GM23338 (cell line): ENCODE measurements around the gene CCDC127. TPM values are rescaled to one million over a fixed set of nuclear protein-coding genes. Genes with fewer than 3 reads are reported as not detected.
A peak's percentile ranks its signal among the peaks of the same experiment; 100 is the strongest.
"Not testable (repeated sequence)": the region's sequence is repeated elsewhere in the genome, so short reads cannot be mapped to it uniquely, and the experiment has no call there.

Source experiments
- ATAC-seq: fragments of 200-7000 bp; cut with Tn5 transposase; 3 replicates; pipeline ENCODE4 v1.9.1; 2020
- DNase-seq: peaks from one replicate; pipeline ENCODE4 v3.0.0-alpha.2; 2015; ENCODE audit warnings: low spot score
- H2AFZ ChIP-seq: fragments of 200-600 bp; sonication (generic); 2 replicates; pipeline ENCODE4 v1.8.0; 2016; ENCODE audit warnings: antibody characterized with exemption, mild to moderate bottlenecking, moderate library complexity
- H3F3A ChIP-seq: fragments of 200-600 bp; sonication (generic); replicated peaks from 2 replicates; pipeline ENCODE4 v1.8.0; 2017; ENCODE audit warnings: antibody characterized with exemption, mixed run types, low read depth
- H3K27ac ChIP-seq: fragments of 200-600 bp; sonication (generic); 2 replicates; pipeline ENCODE4 v1.6.1; 2016; ENCODE audit warnings: low read depth
- H3K27me3 ChIP-seq: fragments of 200-600 bp; sonication (generic); 2 replicates; pipeline ENCODE4 v1.8.0; 2016; ENCODE audit warnings: mild to moderate bottlenecking, mixed run types, moderate library complexity; ENCODE audit not compliant: insufficient read depth
- H3K36me3 ChIP-seq: fragments of 200-600 bp; sonication (generic); 2 replicates; pipeline ENCODE4 v1.8.0; 2016; ENCODE audit warnings: mild to moderate bottlenecking; ENCODE audit not compliant: insufficient read depth
- H3K4me1 ChIP-seq: fragments of 200-600 bp; sonication (generic); 2 replicates; pipeline ENCODE4 v1.8.0; 2016; ENCODE audit warnings: mild to moderate bottlenecking, moderate library complexity; ENCODE audit not compliant: insufficient read depth
- H3K4me2 ChIP-seq: fragments of 200-600 bp; sonication (generic); 2 replicates; pipeline ENCODE4 v1.7.1; 2017; ENCODE audit warnings: mixed run types
- H3K4me3 ChIP-seq: fragments of 200-600 bp; sonication (generic); 2 replicates; pipeline ENCODE4 v1.6.1; 2016; ENCODE audit warnings: mixed run types
- H3K79me2 ChIP-seq: fragments of 200-600 bp; sonication (generic); replicated peaks from 2 replicates; pipeline ENCODE4 v1.8.0; 2017; ENCODE audit warnings: mild to moderate bottlenecking; ENCODE audit not compliant: insufficient read depth
- H3K9me2 ChIP-seq: fragments of 200-600 bp; sonication (generic); 2 replicates; pipeline ENCODE4 v1.8.0; 2017; ENCODE audit not compliant: insufficient read depth
- H4K20me1 ChIP-seq: fragments of 200-600 bp; sonication (generic); replicated peaks from 2 replicates; pipeline ENCODE4 v1.8.0; 2017; ENCODE audit warnings: mild to moderate bottlenecking; ENCODE audit not compliant: insufficient read depth
- H3K27ac Mint-ChIP-seq: 2 replicates; pipeline ENCODE4 v1.8.0; 2020; ENCODE audit warnings: inconsistent platforms, mild to moderate bottlenecking, moderate library complexity, mixed read lengths
- H3K27me3 Mint-ChIP-seq: 3 replicates; pipeline ENCODE4 v1.8.0; 2022; ENCODE audit warnings: low read depth, mild to moderate bottlenecking, moderate library complexity, mixed read lengths, inconsistent platforms; ENCODE audit not compliant: insufficient read depth, poor library complexity
- H3K36me3 Mint-ChIP-seq: 3 replicates; pipeline ENCODE4 v1.8.0; 2021; ENCODE audit warnings: low read depth, mild to moderate bottlenecking, inconsistent platforms, moderate library complexity, mixed read lengths
- H3K4me1 Mint-ChIP-seq: 3 replicates; pipeline ENCODE4 v1.8.0; 2020; ENCODE audit warnings: mild to moderate bottlenecking, inconsistent platforms, mixed read lengths
- H3K4me3 Mint-ChIP-seq: 3 replicates; pipeline ENCODE4 v1.8.0; 2021; ENCODE audit warnings: moderate library complexity, mild to moderate bottlenecking, inconsistent platforms, mixed read lengths
- H3K9me3 Mint-ChIP-seq: 3 replicates; pipeline ENCODE4 v1.8.0; 2020; ENCODE audit warnings: moderate library complexity, mild to moderate bottlenecking, inconsistent platforms, mixed read lengths
- CREB1 ChIP-seq: fragments of 250-450 bp; sonication (Bioruptor Pico); IDR thresholded peaks from 2 replicates; pipeline ENCODE4 v1.5.0; 2020; ENCODE audit warnings: low read depth, mild to moderate bottlenecking, moderate library complexity
- ETS1 ChIP-seq: IDR thresholded peaks from 2 replicates; pipeline ENCODE4 v1.6.1; 2016; ENCODE audit warnings: antibody characterized with exemption
- EZH2 ChIP-seq: fragments of 200-600 bp; sonication (generic); IDR thresholded peaks from one replicate; pipeline ENCODE4 v1.8.0; 2017; ENCODE audit warnings: antibody characterized with exemption, mild to moderate bottlenecking, low read depth; ENCODE audit not compliant: unreplicated experiment
- EZH2phosphoT487 ChIP-seq: fragments of 200-600 bp; sonication (generic); IDR thresholded peaks from one replicate; pipeline ENCODE4 v1.8.1; 2018; ENCODE audit warnings: antibody characterized with exemption; ENCODE audit not compliant: unreplicated experiment
- JUNB ChIP-seq: IDR thresholded peaks from one replicate; pipeline ENCODE4 v1.6.1; 2016; ENCODE audit warnings: antibody characterized with exemption; ENCODE audit not compliant: unreplicated experiment
- NANOG ChIP-seq: IDR thresholded peaks from 2 replicates; pipeline ENCODE4 v1.6.1; 2016; ENCODE audit warnings: antibody characterized with exemption, borderline replicate concordance
- POLR2AphosphoS5 ChIP-seq: IDR thresholded peaks from 2 replicates; pipeline ENCODE4 v1.6.1; 2016; ENCODE audit warnings: antibody characterized with exemption, low read depth
- STAT1 ChIP-seq: IDR thresholded peaks from one replicate; pipeline ENCODE4 v1.6.1; 2016; ENCODE audit warnings: antibody characterized with exemption; ENCODE audit not compliant: unreplicated experiment
- ZNF114 ChIP-seq: fragments of 250-450 bp; sonication (Bioruptor Pico); IDR thresholded peaks from 2 replicates; pipeline ENCODE4 v1.5.0; 2020; ENCODE audit warnings: mild to moderate bottlenecking, moderate library complexity
- ZNF331 ChIP-seq: fragments of 250-450 bp; sonication (Bioruptor Pico); IDR thresholded peaks from 2 replicates; pipeline ENCODE4 v1.5.0; 2020; ENCODE audit warnings: low read depth, mild to moderate bottlenecking, moderate library complexity
- polyA plus RNA-seq: library from polyadenylated mRNA; unstranded; fragments of >200 nt; fragmentation: Nextera tagmentation; extraction: Ambion mirVana; gene quantifications from 2 replicates; pipeline ENCODE4 v1.2.1, GENCODE V29; 2016
- total RNA-seq: library from RNA; depleted of rRNA; stranded (reverse); fragments of >200 nt; shearing (Covaris generic); gene quantifications from 2 replicates; pipeline ENCODE4 v1.2.3, GENCODE V29; 2014
- TF ChIP-seq, protein P1 (sequence below): IDR thresholded peaks from one replicate; pipeline ENCODE4 v1.6.1; 2018; ENCODE audit warnings: antibody characterized with exemption; ENCODE audit not compliant: unreplicated experiment
- TF ChIP-seq, protein P2 (sequence below), 2 experiments: fragments of 200-600 bp in 1 of 2; sonication (generic) in 1 of 2; conservative IDR thresholded peaks; 2 replicates each; pipeline versions ENCODE4 v1.5.1 to v1.6.1; 2016 to 2017; ENCODE audit warnings: antibody characterized with exemption in 2 of 2, low read depth in 2 of 2, mild to moderate bottlenecking in 2 of 2, moderate library complexity in 1 of 2

Gene CCDC127
- total and polyA plus RNA-seq, 2 experiments from 2014 or later: 6.0 to 7.2 TPM

DNA sequence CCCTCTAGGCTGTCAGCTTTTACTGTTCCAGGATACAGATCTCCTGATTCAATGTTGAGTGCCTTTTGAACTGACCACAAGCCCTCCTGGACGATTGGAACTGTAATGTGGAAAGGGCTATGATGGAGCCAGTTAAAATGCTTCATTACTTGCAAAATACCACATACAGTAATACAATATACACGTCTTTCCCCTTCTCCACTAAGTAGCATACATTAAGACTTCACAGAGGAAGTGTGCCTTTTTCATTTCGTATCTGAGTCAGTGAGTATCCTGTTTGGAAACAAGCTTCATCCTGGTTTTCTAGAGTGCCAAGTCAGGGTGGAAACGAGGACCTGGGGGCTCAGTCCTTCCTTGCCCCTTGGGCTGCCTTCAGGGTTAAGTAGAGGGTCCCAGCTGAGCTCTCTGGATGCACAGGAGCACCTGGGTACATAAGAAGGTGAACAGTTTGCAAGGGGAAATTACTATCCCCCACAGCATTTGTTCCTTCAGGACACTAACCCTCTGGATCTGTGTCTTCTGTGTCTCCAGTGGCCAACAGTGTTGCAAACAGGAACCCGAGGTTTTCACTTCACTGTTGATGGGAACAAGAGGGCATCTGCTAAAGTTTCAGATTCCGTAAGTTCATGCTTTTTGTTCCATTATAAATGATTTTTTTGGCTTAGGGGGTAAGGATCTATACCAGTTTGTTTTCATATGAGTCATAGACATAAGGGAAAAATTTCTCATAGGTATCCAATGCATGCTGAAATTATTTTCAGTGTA is 5.2 kb upstream of the CCDC127 start:
- not testable (repeated sequence) for H3K27me3 ChIP-seq, H3K4me3 Mint-ChIP-seq, H2AFZ ChIP-seq, H3K27ac Mint-ChIP-seq, ATAC-seq, H3K4me2 ChIP-seq, H3K4me3 ChIP-seq, DNase-seq, H3F3A ChIP-seq, H3K9me3 Mint-ChIP-seq, H3K27ac ChIP-seq, H3K9me2 ChIP-seq, H3K27me3 Mint-ChIP-seq
- peaks cover 42% of the 10 kb centered on the region for H3K36me3 Mint-ChIP-seq
- H3K36me3 ChIP-seq: peaks cover 20% of the 10 kb centered on the region
- peaks cover 23% of the 10 kb centered on the region for H3K4me1 Mint-ChIP-seq
- peaks cover 32% of the 10 kb centered on the region for H4K20me1 ChIP-seq
- peaks cover 55% of the 10 kb centered on the region for H3K79me2 ChIP-seq
- H3K4me1 ChIP-seq: peaks cover 17% of the 10 kb centered on the region

DNA sequence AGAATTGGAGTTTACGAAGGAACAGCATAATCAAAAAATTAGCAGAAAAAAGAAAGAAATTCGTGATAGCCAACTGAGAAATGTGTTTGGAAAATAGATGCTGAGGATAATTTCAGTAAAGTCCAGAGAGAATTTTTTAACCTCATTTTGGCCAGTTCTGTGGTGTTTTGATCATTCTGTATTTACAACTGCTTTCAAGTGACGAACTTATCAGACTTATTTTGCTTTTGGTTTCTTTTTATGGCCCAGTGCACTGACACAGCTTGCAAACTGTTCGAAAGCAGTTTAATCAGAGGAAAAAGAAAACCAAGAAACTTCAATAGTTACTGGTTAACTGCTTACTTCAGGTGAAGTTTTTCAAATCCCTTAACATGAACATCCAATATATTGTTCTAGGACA is 2.0 kb upstream of the CCDC127 start:
- DNase-seq: no peak
- Histone ChIP-seq H3K79me2 (peaks cover 61% of the 10 kb centered on the region), H3K4me3 (peak overlapping the region; percentile 84), H3K4me1 (peaks cover 24% of the 10 kb centered on the region), H3K27me3 (no peaks in the 10 kb centered on the region), H3K36me3 (peaks cover 10% of the 10 kb centered on the region; the same call in 1 of the 2 replicates), H3K9me2 (no peaks in the 10 kb centered on the region), H3K4me2 (peak overlapping the region; percentile 76), H3K27ac (no peak overlapping the region), H2AFZ (no peak overlapping the region), H3F3A (no peaks in the 10 kb centered on the region), H4K20me1 (peaks cover 32% of the 10 kb centered on the region)
- Mint-ChIP-seq H3K4me1 (peaks cover 30% of the 10 kb centered on the region), H3K9me3 (no peaks in the 10 kb centered on the region; the same call in 2 of the 3 replicates), H3K36me3 (peaks cover 30% of the 10 kb centered on the region), H3K27me3 (peaks cover 9% of the 10 kb centered on the region), H3K4me3 (peak overlapping the region; percentile 96), H3K27ac (no peak overlapping the region)
- ATAC-seq: no peak
- TF ChIP-seq ZNF331 (CRISPR knock-in tag) (no peak), EZH2 (no peak), ZNF114 (no peak), POLR2AphosphoS5 (no peak), ETS1 (no peak), JUNB (no peak), CREB1 (CRISPR knock-in tag) (no peak), STAT1 (no peak), NANOG (no peak), EZH2phosphoT487 (no peak)
- TF ChIP-seq, protein P1, sequence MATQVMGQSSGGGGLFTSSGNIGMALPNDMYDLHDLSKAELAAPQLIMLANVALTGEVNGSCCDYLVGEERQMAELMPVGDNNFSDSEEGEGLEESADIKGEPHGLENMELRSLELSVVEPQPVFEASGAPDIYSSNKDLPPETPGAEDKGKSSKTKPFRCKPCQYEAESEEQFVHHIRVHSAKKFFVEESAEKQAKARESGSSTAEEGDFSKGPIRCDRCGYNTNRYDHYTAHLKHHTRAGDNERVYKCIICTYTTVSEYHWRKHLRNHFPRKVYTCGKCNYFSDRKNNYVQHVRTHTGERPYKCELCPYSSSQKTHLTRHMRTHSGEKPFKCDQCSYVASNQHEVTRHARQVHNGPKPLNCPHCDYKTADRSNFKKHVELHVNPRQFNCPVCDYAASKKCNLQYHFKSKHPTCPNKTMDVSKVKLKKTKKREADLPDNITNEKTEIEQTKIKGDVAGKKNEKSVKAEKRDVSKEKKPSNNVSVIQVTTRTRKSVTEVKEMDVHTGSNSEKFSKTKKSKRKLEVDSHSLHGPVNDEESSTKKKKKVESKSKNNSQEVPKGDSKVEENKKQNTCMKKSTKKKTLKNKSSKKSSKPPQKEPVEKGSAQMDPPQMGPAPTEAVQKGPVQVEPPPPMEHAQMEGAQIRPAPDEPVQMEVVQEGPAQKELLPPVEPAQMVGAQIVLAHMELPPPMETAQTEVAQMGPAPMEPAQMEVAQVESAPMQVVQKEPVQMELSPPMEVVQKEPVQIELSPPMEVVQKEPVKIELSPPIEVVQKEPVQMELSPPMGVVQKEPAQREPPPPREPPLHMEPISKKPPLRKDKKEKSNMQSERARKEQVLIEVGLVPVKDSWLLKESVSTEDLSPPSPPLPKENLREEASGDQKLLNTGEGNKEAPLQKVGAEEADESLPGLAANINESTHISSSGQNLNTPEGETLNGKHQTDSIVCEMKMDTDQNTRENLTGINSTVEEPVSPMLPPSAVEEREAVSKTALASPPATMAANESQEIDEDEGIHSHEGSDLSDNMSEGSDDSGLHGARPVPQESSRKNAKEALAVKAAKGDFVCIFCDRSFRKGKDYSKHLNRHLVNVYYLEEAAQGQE: no peak
- TF ChIP-seq, protein P2, sequence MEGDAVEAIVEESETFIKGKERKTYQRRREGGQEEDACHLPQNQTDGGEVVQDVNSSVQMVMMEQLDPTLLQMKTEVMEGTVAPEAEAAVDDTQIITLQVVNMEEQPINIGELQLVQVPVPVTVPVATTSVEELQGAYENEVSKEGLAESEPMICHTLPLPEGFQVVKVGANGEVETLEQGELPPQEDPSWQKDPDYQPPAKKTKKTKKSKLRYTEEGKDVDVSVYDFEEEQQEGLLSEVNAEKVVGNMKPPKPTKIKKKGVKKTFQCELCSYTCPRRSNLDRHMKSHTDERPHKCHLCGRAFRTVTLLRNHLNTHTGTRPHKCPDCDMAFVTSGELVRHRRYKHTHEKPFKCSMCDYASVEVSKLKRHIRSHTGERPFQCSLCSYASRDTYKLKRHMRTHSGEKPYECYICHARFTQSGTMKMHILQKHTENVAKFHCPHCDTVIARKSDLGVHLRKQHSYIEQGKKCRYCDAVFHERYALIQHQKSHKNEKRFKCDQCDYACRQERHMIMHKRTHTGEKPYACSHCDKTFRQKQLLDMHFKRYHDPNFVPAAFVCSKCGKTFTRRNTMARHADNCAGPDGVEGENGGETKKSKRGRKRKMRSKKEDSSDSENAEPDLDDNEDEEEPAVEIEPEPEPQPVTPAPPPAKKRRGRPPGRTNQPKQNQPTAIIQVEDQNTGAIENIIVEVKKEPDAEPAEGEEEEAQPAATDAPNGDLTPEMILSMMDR (conservative IDR thresholded peaks at IDR 0.05; ENCODE audit: low read depth in 2 of 2): no peak
